Mucosa of rectum (tissue), 2 donors: ENCODE results near the gene COL4A2.
"Not testable (repeated sequence)": the region's sequence is repeated elsewhere in the genome, so short reads cannot be mapped to it uniquely, and the experiment has no call there.

Experiments used
- H3K27ac ChIP-seq, 2 donors: one replicate each; pipeline ENCODE4 v1.7.0; 2013; ENCODE audit warnings: inconsistent platforms in 2 of 2, low read depth in 2 of 2, low read length in 2 of 2
- H3K27me3 ChIP-seq, 2 donors: one replicate each; pipeline ENCODE4 v1.7.0; 2013; ENCODE audit warnings: low read length in 2 of 2; ENCODE audit not compliant: control insufficient read depth in 2 of 2, insufficient read depth in 2 of 2
- H3K36me3 ChIP-seq, 2 donors: one replicate each; pipeline ENCODE4 v1.7.0; 2013; ENCODE audit warnings: low read length in 2 of 2; ENCODE audit not compliant: control insufficient read depth in 2 of 2, insufficient read depth in 2 of 2
- H3K4me1 ChIP-seq, 2 donors: one replicate each; pipeline ENCODE4 v1.7.0; 2013; ENCODE audit warnings: low read length in 2 of 2, mild to moderate bottlenecking in 1 of 2; ENCODE audit not compliant: control insufficient read depth in 2 of 2, insufficient read depth in 2 of 2
- H3K4me3 ChIP-seq, 2 donors: one replicate each; pipeline ENCODE4 v1.7.0; 2013; ENCODE audit warnings: low read length in 2 of 2
- H3K9ac ChIP-seq, 2 donors: one replicate each; pipeline ENCODE4 v1.7.0; 2013; ENCODE audit warnings: low read length in 2 of 2, low read depth in 1 of 2, mild to moderate bottlenecking in 1 of 2
- H3K9me3 ChIP-seq, 2 donors: one replicate each; pipeline ENCODE4 v1.7.0; 2013; ENCODE audit warnings: low read length in 2 of 2; ENCODE audit not compliant: control insufficient read depth in 2 of 2
- donor health status: healthy.
- donor health status: Normal muscosa, but diverticular disease.

Gene COL4A2

GRCh38 chr13:110497003-110497402 lies 189.9 kb downstream of the COL4A2 start:
- no peak overlapping the region for H3K9ac ChIP-seq
- no peak overlapping the region for H3K4me3 ChIP-seq
- H3K27me3 ChIP-seq = no peaks in the 10 kb centered on the region
- no peak overlapping the region for H3K27ac ChIP-seq
- H3K36me3 ChIP-seq = peaks cover 4 to 14% of the 10 kb centered on the region in 2 donors
- H3K9me3 ChIP-seq = no peaks in the 10 kb centered on the region
- H3K4me1 ChIP-seq = no peaks in the 10 kb centered on the region

- not testable (repeated sequence) for H3K27me3 ChIP-seq, H3K4me1 ChIP-seq, H3K9ac ChIP-seq, H3K27ac ChIP-seq, H3K4me3 ChIP-seq, H3K9me3 ChIP-seq
- H3K36me3 ChIP-seq = peaks cover 4 to 14% of the 10 kb centered on the region in 2 donors
Observed at GRCh38 chr13:110497896-110498295, 190.8 kb downstream of the COL4A2 start.

- no peak overlapping the region for H3K27ac ChIP-seq
- H3K4me3 ChIP-seq = no peak overlapping the region
- H3K9ac ChIP-seq = no peak overlapping the region
- H3K9me3 ChIP-seq = no peaks in the 10 kb centered on the region
- peaks cover 4 to 15% of the 10 kb centered on the region in 2 donors for H3K36me3 ChIP-seq
- no peaks in the 10 kb centered on the region for H3K27me3 ChIP-seq
- H3K4me1 ChIP-seq = no peaks in the 10 kb centered on the region
Observed at GRCh38 chr13:110498327-110498726, 191.2 kb downstream of the COL4A2 start.

GRCh38 chr13:110498765-110499164 lies 191.7 kb downstream of the COL4A2 start:
- no peak overlapping the region for H3K27ac ChIP-seq
- no peaks in the 10 kb centered on the region for H3K27me3 ChIP-seq
- H3K36me3 ChIP-seq = peaks cover 4 to 17% of the 10 kb centered on the region in 2 donors
- peaks cover 0 to 1% of the 10 kb centered on the region in 2 donors for H3K4me1 ChIP-seq
- H3K9me3 ChIP-seq = no peaks in the 10 kb centered on the region
- no peak overlapping the region for H3K4me3 ChIP-seq
- H3K9ac ChIP-seq = no peak overlapping the region

- Histone ChIP-seq H3K36me3 (peaks cover 4 to 17% of the 10 kb centered on the region in 2 donors), H3K9ac (no peak overlapping the region)
Observed at GRCh38 chr13:110499621-110500281, 192.7 kb downstream of the COL4A2 start.

GRCh38 chr13:110500341-110500740 lies 193.3 kb downstream of the COL4A2 start:
- Histone ChIP-seq H3K4me3 (no peak overlapping the region), H3K27me3 (no peaks in the 10 kb centered on the region), H3K9me3 (no peaks in the 10 kb centered on the region), H3K9ac (no peak overlapping the region), H3K4me1 (peaks cover 0 to 9% of the 10 kb centered on the region in 2 donors), H3K36me3 (peaks cover 4 to 18% of the 10 kb centered on the region in 2 donors), H3K27ac (no peak overlapping the region)

More at GRCh38 chr13:110499621-110500281, 192.7 kb downstream of the COL4A2 start:
- Histone ChIP-seq H3K27me3 (no peaks in the 10 kb centered on the region), H3K27ac (no peak overlapping the region), H3K4me1 (peaks cover 0 to 9% of the 10 kb centered on the region in 2 donors), H3K9me3 (no peaks in the 10 kb centered on the region), H3K4me3 (no peak overlapping the region)

GRCh38 chr13:110501188-110501587 lies 194.1 kb downstream of the COL4A2 start:
- no peak overlapping the region for H3K9ac ChIP-seq
- no peak overlapping the region for H3K27ac ChIP-seq
- H3K4me1 ChIP-seq = peaks cover 0 to 14% of the 10 kb centered on the region in 2 donors
- no peaks in the 10 kb centered on the region for H3K9me3 ChIP-seq
- H3K4me3 ChIP-seq = no peak overlapping the region
- no peaks in the 10 kb centered on the region for H3K27me3 ChIP-seq
- peaks cover 2 to 14% of the 10 kb centered on the region in 2 donors for H3K36me3 ChIP-seq

- Histone ChIP-seq H3K27me3 (no peaks in the 10 kb centered on the region), H3K9ac (no peak overlapping the region), H3K36me3 (peaks cover 0 to 7% of the 10 kb centered on the region in 2 donors), H3K4me1 (peaks cover 13 to 33% of the 10 kb centered on the region in 2 donors), H3K9me3 (no peaks in the 10 kb centered on the region), H3K4me3 (no peak overlapping the region), H3K27ac (no peak overlapping the region)
Observed at GRCh38 chr13:110503037-110503901, 196.2 kb downstream of the COL4A2 start.

- Histone ChIP-seq H3K9me3 (no peaks in the 10 kb centered on the region), H3K27me3 (no peaks in the 10 kb centered on the region), H3K36me3 (peaks cover 0 to 7% of the 10 kb centered on the region in 2 donors), H3K9ac (peak overlapping the region in 1 of 2 donors; percentile 26), H3K4me1 (peaks cover 19 to 40% of the 10 kb centered on the region in 2 donors), H3K27ac (no peak overlapping the region), H3K4me3 (no peak overlapping the region)
Observed at GRCh38 chr13:110503979-110504499, 197.0 kb downstream of the COL4A2 start.

GRCh38 chr13:110505594-110505993 lies 198.5 kb downstream of the COL4A2 start:
- H3K4me3 ChIP-seq = no peak overlapping the region
- peaks cover 3 to 11% of the 10 kb centered on the region in 2 donors for H3K36me3 ChIP-seq
- no peak overlapping the region for H3K9ac ChIP-seq
- no peak overlapping the region for H3K27ac ChIP-seq
- H3K27me3 ChIP-seq = no peaks in the 10 kb centered on the region
- H3K4me1 ChIP-seq = peaks cover 23 to 50% of the 10 kb centered on the region in 2 donors
- H3K9me3 ChIP-seq = no peaks in the 10 kb centered on the region
